Femur (tissue), 1 donor: ENCODE measurements around the gene SUSD4.
A peak's percentile ranks its signal among the peaks of the same experiment; 100 is the strongest.

ENCODE experiments used
- DNase-seq: peaks from one replicate; pipeline ENCODE4 v3.0.0-alpha.2; 2017

Gene SUSD4

GRCh38 chr1:223175633-223176032, 188.3 kb downstream of the SUSD4 start:
- DNase-seq = peak; percentile 22

- no peak for DNase-seq
Observed at GRCh38 chr1:223175032-223175431, 188.9 kb downstream of the SUSD4 start.
